22Rv1 (cell line): Measurements from ENCODE around the gene CELF2.

Experiments used
- ZFX ChIP-seq: fragments of 450-650 bp; IDR thresholded peaks from 2 replicates; pipeline ENCODE4 v1.6.1; 2017; ENCODE audit warnings: antibody characterized with exemption, borderline replicate concordance
- TF ChIP-seq, protein P1 (sequence below): fragments of 450-650 bp; IDR thresholded peaks from 2 replicates; pipeline ENCODE4 v1.5.1; 2017; ENCODE audit warnings: mild to moderate bottlenecking

DNA sequence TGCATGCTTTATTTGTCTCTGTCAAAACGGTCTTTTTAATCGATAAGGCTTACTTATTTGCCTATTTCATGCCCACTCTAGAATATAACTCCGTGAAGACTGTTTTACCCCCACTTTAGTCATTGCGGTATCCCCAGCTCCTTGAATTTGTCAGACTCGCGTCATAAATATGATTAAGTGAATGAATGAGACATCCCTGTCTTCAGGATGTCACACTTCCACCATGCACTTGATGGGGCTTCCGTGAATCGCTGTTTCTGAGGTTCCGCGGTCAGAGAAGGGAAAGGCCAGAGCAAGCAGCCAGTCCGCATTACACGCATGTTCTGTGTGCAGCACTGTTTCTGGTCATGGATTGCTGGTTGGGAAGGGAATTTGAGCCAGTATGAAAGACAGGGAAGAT lies 138.8 kb downstream of the CELF2 start:
- TF ChIP-seq, protein P1, sequence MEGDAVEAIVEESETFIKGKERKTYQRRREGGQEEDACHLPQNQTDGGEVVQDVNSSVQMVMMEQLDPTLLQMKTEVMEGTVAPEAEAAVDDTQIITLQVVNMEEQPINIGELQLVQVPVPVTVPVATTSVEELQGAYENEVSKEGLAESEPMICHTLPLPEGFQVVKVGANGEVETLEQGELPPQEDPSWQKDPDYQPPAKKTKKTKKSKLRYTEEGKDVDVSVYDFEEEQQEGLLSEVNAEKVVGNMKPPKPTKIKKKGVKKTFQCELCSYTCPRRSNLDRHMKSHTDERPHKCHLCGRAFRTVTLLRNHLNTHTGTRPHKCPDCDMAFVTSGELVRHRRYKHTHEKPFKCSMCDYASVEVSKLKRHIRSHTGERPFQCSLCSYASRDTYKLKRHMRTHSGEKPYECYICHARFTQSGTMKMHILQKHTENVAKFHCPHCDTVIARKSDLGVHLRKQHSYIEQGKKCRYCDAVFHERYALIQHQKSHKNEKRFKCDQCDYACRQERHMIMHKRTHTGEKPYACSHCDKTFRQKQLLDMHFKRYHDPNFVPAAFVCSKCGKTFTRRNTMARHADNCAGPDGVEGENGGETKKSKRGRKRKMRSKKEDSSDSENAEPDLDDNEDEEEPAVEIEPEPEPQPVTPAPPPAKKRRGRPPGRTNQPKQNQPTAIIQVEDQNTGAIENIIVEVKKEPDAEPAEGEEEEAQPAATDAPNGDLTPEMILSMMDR = no peak
- TF ChIP-seq ZFX = no peak
